D721Med (cell line): ENCODE measurements around the gene TMOD4.
A peak's percentile ranks its signal among the peaks of the same experiment; 100 is the strongest.

Source experiments
- DNase-seq: peaks from one replicate; pipeline ENCODE4 v3.0.0; 2011; ENCODE audit warnings: low spot score; ENCODE audit not compliant: insufficient read length
- FAIRE-seq: peaks from 2 replicates; lab custom pipeline; 2011; peaks lifted over from hg19 to GRCh38; lab: Jason Lieb, UNC
- TF ChIP-seq, protein P1 (sequence below): IDR thresholded peaks from 2 replicates; pipeline ENCODE4 v1.5.1; 2012; ENCODE audit warnings: mild to moderate bottlenecking, control low read depth; ENCODE audit not compliant: insufficient read depth; ENCODE audit errors: missing control alignments

Gene TMOD4

DNA sequence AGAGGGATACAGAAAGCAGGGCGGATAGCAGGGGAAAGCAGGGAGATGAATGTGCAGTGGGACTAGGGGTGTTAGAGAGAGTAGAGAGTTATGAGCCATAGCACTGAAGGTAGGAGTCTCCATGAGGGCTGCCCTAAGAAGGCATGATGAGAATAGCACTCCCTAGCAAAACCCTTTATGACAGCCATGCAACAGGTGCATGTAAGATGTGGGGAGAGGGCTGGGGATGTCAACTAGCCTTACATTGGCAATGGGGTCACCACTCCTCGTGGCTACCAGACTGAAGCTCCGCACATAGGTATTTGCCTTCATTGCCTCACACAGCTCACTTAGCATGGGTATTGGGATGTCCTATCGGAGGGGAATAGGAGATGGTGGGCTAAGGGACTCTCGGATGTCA is 4.6 kb downstream of the TMOD4 start:
- FAIRE-seq = no peak
- no peak for DNase-seq
- TF ChIP-seq, protein P1, sequence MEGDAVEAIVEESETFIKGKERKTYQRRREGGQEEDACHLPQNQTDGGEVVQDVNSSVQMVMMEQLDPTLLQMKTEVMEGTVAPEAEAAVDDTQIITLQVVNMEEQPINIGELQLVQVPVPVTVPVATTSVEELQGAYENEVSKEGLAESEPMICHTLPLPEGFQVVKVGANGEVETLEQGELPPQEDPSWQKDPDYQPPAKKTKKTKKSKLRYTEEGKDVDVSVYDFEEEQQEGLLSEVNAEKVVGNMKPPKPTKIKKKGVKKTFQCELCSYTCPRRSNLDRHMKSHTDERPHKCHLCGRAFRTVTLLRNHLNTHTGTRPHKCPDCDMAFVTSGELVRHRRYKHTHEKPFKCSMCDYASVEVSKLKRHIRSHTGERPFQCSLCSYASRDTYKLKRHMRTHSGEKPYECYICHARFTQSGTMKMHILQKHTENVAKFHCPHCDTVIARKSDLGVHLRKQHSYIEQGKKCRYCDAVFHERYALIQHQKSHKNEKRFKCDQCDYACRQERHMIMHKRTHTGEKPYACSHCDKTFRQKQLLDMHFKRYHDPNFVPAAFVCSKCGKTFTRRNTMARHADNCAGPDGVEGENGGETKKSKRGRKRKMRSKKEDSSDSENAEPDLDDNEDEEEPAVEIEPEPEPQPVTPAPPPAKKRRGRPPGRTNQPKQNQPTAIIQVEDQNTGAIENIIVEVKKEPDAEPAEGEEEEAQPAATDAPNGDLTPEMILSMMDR = no peak

DNA sequence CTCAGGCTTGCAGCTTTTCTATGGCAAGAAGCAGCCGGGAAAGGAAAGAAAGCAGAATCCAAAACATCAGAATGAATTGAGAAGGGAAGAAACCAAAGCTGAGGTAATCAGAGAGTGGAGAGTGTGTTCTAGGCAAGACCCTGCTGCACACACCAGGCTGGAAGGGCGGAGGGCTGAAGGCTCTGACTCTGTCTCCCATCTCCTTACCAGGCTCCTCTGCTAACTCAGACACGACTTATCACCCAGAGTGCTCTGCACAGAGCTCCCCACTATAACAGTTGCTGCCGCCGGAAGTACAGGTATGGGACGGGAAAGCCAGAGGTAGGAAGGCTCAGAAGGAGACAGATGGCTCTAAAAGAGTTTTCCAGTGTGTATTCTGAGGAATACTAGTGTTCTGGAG is 8.7 kb downstream of the TMOD4 start:
- TF ChIP-seq, protein P1 = no peak
- no peak for FAIRE-seq
- DNase-seq = no peak

DNA sequence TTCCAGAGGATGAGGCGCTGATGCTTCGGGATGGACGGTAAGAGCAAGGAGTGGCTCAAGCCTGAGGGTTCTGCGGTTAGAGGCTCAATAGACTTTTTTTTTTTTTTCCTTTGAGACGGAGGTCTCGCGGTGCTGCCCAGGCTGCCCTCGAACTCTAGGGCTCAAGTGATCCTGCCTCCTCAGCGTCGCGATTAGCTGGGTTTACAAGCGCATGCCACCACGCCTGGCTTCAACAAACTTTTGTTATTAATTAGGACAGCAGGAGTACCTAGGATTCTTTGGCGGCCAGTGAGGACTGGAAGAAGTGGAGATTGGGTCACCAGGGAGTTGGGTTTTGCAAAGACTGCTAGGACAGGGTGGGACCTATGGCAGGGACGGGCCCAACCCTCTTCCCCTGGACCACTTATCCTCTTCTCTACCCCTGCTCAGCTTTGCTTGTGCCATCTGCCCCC is 9.2 kb downstream of the TMOD4 start:
- TF ChIP-seq, protein P1 = no peak
- FAIRE-seq (no peak), DNase-seq (no peak)

DNA sequence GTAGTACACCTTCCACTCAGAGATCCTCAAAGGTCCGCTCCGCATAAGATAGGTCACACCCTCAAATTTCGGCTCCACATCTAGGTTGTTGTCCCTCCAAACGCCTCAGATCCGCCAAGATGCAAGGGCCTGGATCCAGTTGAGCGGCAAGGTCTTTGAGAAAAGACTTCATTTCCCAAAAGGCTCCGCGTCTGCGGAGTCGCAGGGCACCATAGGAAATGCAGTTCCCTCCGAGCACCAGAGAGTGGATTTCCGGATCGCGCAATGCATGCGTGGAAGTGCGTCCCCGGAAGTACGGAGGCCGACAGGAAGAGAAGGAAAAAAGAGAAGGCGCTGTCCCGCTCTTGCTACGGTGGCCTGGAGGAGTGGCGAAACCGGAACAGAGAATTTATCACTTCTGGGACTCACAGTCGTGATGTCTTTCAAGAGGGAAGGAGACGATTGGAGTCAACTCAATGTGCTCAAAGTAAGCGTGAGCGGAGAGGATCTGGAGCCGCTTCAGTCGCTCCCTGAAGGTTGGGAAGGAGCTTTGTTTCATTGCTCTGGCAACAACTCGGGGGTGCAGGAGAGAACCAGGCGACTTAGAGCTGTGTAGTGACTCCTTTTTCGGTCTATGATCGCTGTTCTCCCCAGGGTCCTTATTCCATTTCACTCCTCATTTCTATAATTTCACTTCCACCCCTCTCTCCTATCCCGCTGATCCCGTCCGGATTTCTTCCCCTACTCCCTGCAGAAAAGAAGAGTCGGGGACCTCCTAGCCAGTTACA is 9.9 kb downstream of the TMOD4 start, which contains the start of the genes LYSMD1 and SCNM1:
Gene LYSMD1, minus strand, starts transcription at position 165 of the 767 bp plus-strand sequence. CDS start 644 bp downstream, outside the sequence.
Gene SCNM1, plus strand, starts transcription at position 407 of the 767 bp plus-strand sequence. Its CDS starts 9 bp downstream, at position 416.
- FAIRE-seq (peak; percentile 92), DNase-seq (peak; percentile 84)
- TF ChIP-seq, protein P1 = no peak

DNA sequence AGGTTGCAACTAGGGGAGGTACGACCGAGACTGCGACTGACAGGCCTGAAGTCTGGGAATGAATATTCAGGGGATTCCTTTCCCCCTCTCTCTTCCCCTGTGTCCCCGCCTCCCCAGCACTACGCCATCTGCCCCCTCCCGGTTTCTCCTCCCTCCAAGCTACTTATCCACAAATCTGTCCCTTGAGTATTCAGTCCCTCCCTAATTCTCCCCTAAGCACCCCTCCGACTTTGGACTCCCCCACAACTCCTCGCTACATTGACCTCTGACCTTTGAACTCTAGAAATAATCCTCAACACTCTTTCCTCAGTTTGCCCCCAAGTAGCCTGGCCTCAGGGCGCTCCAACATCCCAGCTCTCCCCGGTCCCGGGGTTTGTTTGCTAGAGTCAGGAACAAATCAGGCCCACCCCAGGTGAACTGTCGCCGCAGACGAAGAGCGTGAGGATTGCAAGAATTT is 10.5 kb downstream of the TMOD4 start:
- FAIRE-seq = peak; percentile 58
- TF ChIP-seq, protein P1 = no peak
- DNase-seq = peak; percentile 88

DNA sequence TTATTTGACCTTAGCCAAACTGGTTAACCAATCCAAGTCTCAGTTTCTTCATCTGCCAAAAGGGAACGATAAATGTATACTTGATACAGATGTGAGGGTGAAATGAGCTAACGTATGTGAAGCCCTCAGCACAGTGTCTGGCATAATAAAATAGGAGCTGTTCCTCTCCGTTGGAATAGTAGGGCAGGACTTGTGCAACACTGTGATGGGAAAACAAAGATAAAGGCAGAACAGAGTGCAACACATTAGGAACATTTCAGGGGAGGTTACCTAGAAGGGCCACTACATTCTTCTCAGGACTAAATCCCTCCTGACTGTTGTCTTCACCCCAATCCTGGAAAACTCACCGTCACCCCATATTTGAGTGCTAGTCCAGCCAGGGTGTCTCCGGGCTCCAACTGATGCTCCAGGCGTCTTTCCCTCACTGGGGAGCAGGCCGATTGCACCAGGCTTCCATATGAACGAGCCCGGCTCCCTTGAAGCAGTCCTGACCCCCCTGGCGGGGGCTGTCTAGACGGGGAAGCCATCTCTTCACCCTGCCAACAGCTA is 11.0 kb downstream of the TMOD4 start:
- FAIRE-seq = peak; percentile 71
- DNase-seq = no peak
- TF ChIP-seq, protein P1 = no peak
